Mucosa of descending colon (tissue), 3 donors: ENCODE data around the gene TREH. TPM values are rescaled to one million over a fixed set of nuclear protein-coding genes. Genes with fewer than 3 reads are reported as not detected.

Source experiments
- ATAC-seq: fragments of 200-7000 bp; cut with Tn5 transposase; one replicate; pipeline ENCODE4 v1.9.1; 2020; ENCODE audit warnings: mild to moderate bottlenecking, moderate library complexity
- DNase-seq, 3 donors: peaks; one replicate each; pipeline ENCODE4 v3.0.0-alpha.2; 2020
- H3K36me3 ChIP-seq: fragments of 200-600 bp; one replicate; pipeline ENCODE4 v1.8.0; 2021; ENCODE audit warnings: low read depth, mild to moderate bottlenecking
- H3K4me1 ChIP-seq: fragments of 200-600 bp; one replicate; pipeline ENCODE4 v1.8.0; 2021; ENCODE audit warnings: low read depth, mild to moderate bottlenecking
- H3K4me3 ChIP-seq: fragments of 200-600 bp; one replicate; pipeline ENCODE4 v1.8.0; 2021; ENCODE audit warnings: mild to moderate bottlenecking
- H3K9me3 ChIP-seq: fragments of 200-600 bp; one replicate; pipeline ENCODE4 v1.8.0; 2021; ENCODE audit warnings: mild to moderate bottlenecking
- intact Hi-C, 2 donors: fragments of 100-400 bp; cut with DNase I in 1 of 2; cut with micrococcal nuclease in 1 of 2; formaldehyde crosslinking; loops; one replicate each; pipeline versions ENCODE4 v1.11.0 to v1.11.1; 2022; cut with DNase I, micrococcal nuclease
- microRNA-seq: library from miRNA; unstranded; fragments of <30 nt; microRNA quantifications from one replicate; pipeline ENCODE4, GENCODE V29; 2019
- total RNA-seq, 3 donors: library from RNA; stranded (reverse); fragmentation: NEBNext Ultra II Directional in 2 of 3; extraction: Animal tissue kit (Norgen Biotek cat#: 25700) in 2 of 3; gene quantifications; one replicate each; pipeline versions ENCODE4 v1.2.1 to v1.2.4, GENCODE V29; 2021 to 2023
- TF ChIP-seq, protein P1 (sequence below): fragments of 200-600 bp; IDR thresholded peaks from one replicate; pipeline ENCODE4 v1.8.0; 2022; ENCODE audit warnings: antibody characterized with exemption, mild to moderate bottlenecking
- donor health status: DM: no; HTN: no; CAD: no; lungs with moderate emphysema.
- donor health status: DM: no; HTN: no; CAD: no.
- donor health status: DM: no; HTN: yes; CAD: no.

Gene TREH
- total RNA-seq, 3 donors from 2014 or later: 1.1 to 3.9 (median 2.2) TPM

DNA sequence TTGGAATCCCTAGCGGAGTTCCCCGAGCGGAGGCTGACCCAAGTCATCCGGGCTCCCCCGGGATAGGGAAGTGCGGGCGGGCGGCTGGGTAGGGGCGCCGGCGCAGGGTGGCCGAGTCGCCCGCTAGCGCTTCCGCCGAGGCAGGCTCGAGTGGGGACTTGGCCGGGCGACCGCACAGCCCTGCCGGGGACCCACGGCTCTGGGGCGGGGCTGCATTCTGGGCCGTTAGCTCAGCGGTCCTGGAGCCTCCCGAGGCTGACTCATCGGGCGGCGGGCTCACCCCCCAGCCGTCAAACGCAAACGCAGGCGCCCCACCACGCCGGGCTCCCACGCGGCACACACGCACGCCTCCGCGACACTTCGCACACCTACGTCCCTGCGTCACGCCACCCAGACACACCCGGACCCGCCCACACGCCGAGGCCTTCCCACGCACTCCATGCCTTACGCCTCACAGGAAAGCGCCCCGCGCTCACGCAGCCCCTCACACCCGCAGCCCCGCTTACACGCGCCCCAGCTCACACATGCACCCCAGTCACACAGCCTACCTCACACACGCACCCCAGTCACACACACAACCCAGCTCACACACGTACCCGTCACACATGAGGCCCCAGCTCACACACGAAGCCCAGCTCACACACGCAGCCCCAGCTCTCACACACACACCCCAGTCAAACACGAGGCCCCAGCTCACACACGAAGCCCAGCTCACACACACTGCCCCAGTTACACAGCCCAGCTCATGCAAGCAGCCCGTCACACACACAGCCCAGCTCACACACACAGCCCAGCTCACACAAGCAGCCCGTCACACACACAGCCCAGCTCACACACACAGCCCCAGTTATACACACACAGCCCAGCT, 70.9 kb downstream of the TREH start:
- TF ChIP-seq, protein P1, sequence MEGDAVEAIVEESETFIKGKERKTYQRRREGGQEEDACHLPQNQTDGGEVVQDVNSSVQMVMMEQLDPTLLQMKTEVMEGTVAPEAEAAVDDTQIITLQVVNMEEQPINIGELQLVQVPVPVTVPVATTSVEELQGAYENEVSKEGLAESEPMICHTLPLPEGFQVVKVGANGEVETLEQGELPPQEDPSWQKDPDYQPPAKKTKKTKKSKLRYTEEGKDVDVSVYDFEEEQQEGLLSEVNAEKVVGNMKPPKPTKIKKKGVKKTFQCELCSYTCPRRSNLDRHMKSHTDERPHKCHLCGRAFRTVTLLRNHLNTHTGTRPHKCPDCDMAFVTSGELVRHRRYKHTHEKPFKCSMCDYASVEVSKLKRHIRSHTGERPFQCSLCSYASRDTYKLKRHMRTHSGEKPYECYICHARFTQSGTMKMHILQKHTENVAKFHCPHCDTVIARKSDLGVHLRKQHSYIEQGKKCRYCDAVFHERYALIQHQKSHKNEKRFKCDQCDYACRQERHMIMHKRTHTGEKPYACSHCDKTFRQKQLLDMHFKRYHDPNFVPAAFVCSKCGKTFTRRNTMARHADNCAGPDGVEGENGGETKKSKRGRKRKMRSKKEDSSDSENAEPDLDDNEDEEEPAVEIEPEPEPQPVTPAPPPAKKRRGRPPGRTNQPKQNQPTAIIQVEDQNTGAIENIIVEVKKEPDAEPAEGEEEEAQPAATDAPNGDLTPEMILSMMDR: no peak
- H3K4me1 ChIP-seq: peaks cover 31% of the 10 kb centered on the region
- H3K4me3 ChIP-seq: peak overlapping the region; percentile 36
- no peaks in the 10 kb centered on the region for H3K36me3 ChIP-seq
- intact Hi-C loops: no loop called here
- peak; percentile 62 to 86 (median 74) for DNase-seq
- peak; percentile 55 for ATAC-seq
- no peaks in the 10 kb centered on the region for H3K9me3 ChIP-seq

DNA sequence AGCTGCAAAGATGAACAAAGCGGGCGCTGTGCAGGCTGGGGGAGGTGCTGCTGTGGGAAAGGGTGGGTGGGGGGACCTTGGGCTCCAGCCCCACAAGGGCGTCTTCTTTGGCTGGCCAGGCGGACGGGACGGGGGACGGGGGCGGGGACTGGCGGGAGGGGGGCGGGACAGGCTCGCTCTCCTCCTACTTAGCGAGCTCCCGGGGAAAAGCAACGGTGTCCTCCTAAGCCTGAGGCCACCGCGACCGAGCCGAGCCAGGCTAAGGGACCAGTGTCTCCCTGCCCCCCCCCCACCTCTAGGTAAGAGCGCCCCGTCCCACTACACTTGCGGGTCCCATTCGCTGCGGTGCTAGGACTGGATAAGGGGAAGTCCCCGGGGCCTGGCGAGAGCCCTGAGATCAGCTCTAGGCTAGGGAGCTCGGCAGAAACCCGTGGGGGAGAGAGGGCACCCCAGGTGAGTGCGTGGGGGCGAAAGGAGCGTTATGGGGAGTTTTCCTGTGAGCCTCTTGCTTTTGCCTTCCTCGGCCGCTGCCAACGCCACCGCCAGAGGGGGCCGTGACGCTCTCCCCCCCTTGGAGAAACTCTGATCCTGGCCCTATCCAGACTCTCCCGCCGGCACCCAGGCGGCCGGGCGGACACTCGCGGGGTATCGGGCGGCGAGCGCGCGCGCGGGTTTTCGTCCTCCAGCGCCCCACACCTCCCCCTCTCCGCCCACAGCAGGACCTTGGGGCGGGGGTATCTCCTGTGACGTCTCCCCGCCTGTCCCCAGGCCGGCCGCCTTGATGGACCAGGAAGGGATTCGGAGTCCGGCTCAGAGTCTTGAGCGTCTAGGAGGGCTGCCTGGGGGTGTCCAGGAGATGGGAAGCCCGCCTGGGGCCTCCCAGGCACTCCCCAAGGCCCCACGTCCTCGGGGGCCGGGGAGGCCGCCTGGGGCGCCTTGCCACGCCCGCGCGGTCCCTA, 71.8 kb downstream of the TREH start, which contains the start of gene PHLDB1:
PHLDB1 (plus strand) TSS at position 215 of the 959 bp plus-strand sequence. CDS start 6,222 bp downstream, outside the sequence.
- DNase-seq: peak; percentile 65 to 83 (median 77)
- ATAC-seq: peak; percentile 48
- TF ChIP-seq, protein P1: peak; percentile 37
- intact Hi-C loops: no loop called here
- H3K4me3 ChIP-seq: peak within 1 kb of the TSS; percentile 36
- peaks cover 31% of the 10 kb centered on the region for H3K4me1 ChIP-seq
- H3K36me3 ChIP-seq: no peaks in the 10 kb centered on the region
- H3K9me3 ChIP-seq: no peaks in the 10 kb centered on the region

Small RNA genes within 50 kb of the gene (microRNA-seq; reads per million reads assigned to microRNA genes)
- gene MIR6716: not detected

Other genes starting within 250 kb of the TREH start
- 10 to 100 TPM; 49.0 to 89.3 (median 51.4) TPM for gene KMT2A, start 243.2 kb downstream of the TREH start, total RNA-seq
- gene TTC36, start 152.2 kb downstream of the TREH start, total RNA-seq: 1 to 10 TPM in 2 of 3 donors, under 1 TPM in 1; 0.63 to 1.3 (median 1.2) TPM
- gene TMEM25, start 148.5 kb downstream of the TREH start, total RNA-seq: 10 to 100 TPM in 1 of 3 donors, 1 to 10 TPM in 2; 7.8 to 18.0 (median 8.5) TPM
- gene IFT46, start 113.7 kb downstream of the TREH start, total RNA-seq: 10 to 100 TPM; 10.7 to 23.0 (median 12.8) TPM
- 100 to 1,000 TPM; 126 to 134 (median 130) TPM for gene ARCN1, start 107.2 kb downstream of the TREH start, total RNA-seq
- gene PHLDB1, start 72.0 kb downstream of the TREH start, total RNA-seq: 100 to 1,000 TPM in 2 of 3 donors, 10 to 100 TPM in 1; 79.4 to 116 (median 115) TPM
- gene DDX6, start 111.5 kb upstream of the TREH start, total RNA-seq: 100 to 1,000 TPM in 1 of 3 donors, 10 to 100 TPM in 2; 86.9 to 158 (median 97.6) TPM
- under 1 TPM in 2 of 3 donors, not detected in 1; 0.12 to 0.23 TPM for gene CXCR5, start 204.2 kb upstream of the TREH start, total RNA-seq
- gene BCL9L, start 246.3 kb upstream of the TREH start, total RNA-seq: 10 to 100 TPM; 28.6 to 70.1 (median 41.7) TPM